HG02981 (cell line): ENCODE results near the gene PLPP2.
"Not testable (repeated sequence)": the region's sequence is repeated elsewhere in the genome, so short reads cannot be mapped to it uniquely, and the experiment has no call there.

Source experiments
- ATAC-seq: cut with Tn5 transposase; IDR thresholded peaks from one replicate; pipeline ENCODE4 v1.9.1; 2021; ENCODE audit warnings: mild to moderate bottlenecking, moderate library complexity; ENCODE audit not compliant: unreplicated experiment

Gene PLPP2

GRCh38 chr19:275000-275399, 16.2 kb downstream of the PLPP2 start:
- no peak for ATAC-seq

GRCh38 chr19:273393-273792, 17.8 kb downstream of the PLPP2 start:
- no peak for ATAC-seq

GRCh38 chr19:271856-272255, 19.3 kb downstream of the PLPP2 start:
- ATAC-seq: no peak

- not testable (repeated sequence) for ATAC-seq
Measured at GRCh38 chr19:270766-271318, 20.4 kb downstream of the PLPP2 start.

- ATAC-seq: no peak
Measured at GRCh38 chr19:269241-269640, 22.0 kb downstream of the PLPP2 start.

GRCh38 chr19:262125-262524, 29.1 kb downstream of the PLPP2 start:
- ATAC-seq: no peak

GRCh38 chr19:256804-257203, 34.4 kb downstream of the PLPP2 start:
- not testable (repeated sequence) for ATAC-seq

GRCh38 chr19:252421-253186, 38.6 kb downstream of the PLPP2 start:
- ATAC-seq: not testable (repeated sequence)

- ATAC-seq: no peak
Measured at GRCh38 chr19:246551-246950, 44.7 kb downstream of the PLPP2 start.

GRCh38 chr19:245900-246299, 45.3 kb downstream of the PLPP2 start:
- ATAC-seq: not testable (repeated sequence)

- ATAC-seq: no peak
Measured at GRCh38 chr19:245457-245856, 45.7 kb downstream of the PLPP2 start.
